Measurements from ENCODE around the gene PIK3R1.

The PIK3R1 gene

GRCh38 chr5:68215208-68215897 lies at the start of gene PIK3R1:
PIK3R1 (plus strand) TSS chr5:68215756; CDS start chr5:68226676, 10,920 bp downstream.
- Histone ChIP-seq H3K9ac (ENCODE audit: low read length) (peak within 1 kb of the TSS; percentile 90), H3K36me3 (ENCODE audit: control insufficient read depth, insufficient read depth, low read length) (no peaks in the 10 kb centered on the region), H3K9me3 (ENCODE audit: control insufficient read depth, low read length) (no peaks in the 10 kb centered on the region), H3K4me3 (ENCODE audit: low read length) (peak within 1 kb of the TSS; percentile 61), H3K27me3 (ENCODE audit: control insufficient read depth, insufficient read depth, low read length) (no peaks in the 10 kb centered on the region), H3K4me1 (ENCODE audit: control insufficient read depth, insufficient read depth, low read length) (peaks cover 6% of the 10 kb centered on the region)

DNA sequence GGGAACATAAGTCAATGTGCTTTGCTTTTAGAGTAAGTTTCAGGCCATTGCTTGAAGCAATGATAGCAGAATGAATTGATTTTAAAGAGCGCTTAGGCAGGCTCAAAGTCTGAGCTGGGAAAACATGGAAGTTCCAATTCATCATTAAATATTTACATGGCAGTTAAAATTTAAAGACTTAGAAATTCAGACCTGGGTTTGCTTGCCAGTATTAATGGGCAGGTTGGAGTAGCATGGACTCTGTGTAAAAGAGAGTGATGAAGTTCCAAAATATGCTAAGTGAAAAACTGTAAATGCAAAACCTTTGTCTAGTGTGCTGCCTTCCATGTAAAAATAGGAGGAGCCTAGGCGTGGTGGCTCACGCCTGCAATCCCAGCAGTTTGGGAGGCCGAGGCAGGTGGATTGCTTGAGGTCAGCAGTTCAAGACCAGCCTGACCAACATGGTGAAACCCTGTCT lies 48.3 kb upstream of the PIK3R1 start:
- Histone ChIP-seq H3K4me1 (ENCODE audit: control insufficient read depth, insufficient read depth, low read length) (no peaks in the 10 kb centered on the region), H3K36me3 (ENCODE audit: control insufficient read depth, insufficient read depth, low read length) (no peaks in the 10 kb centered on the region), H3K27me3 (ENCODE audit: control insufficient read depth, insufficient read depth, low read length) (no peaks in the 10 kb centered on the region), H3K4me3 (ENCODE audit: low read length) (no peak overlapping the region), H3K9ac (ENCODE audit: low read length) (no peak overlapping the region), H3K9me3 (ENCODE audit: control insufficient read depth, low read length) (no peaks in the 10 kb centered on the region)

DNA sequence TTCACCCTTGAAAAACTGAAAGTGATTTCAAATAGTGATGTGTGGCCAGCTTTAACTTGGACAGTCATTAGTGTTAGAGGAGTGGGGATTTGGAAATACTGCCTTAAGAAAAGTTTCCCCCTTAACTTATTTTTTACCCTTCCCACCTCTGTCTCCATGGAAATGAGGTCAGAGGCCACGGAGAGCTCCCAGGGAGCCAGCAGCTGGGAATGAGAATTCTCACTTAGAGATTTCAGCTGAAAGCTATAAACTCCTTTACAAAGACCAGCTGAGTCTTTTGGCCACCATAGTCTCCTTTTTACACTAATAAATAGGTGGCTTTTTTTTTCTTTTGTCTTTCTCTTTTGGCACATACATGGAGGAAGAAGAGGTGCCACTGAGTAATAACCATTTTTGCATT lies 45.7 kb upstream of the PIK3R1 start:
- no peak overlapping the region for H3K4me3 ChIP-seq (ENCODE audit: low read length)
- H3K9ac ChIP-seq (ENCODE audit: low read length): no peak overlapping the region
- no peaks in the 10 kb centered on the region for H3K36me3 ChIP-seq (ENCODE audit: control insufficient read depth, insufficient read depth, low read length)
- no peaks in the 10 kb centered on the region for H3K9me3 ChIP-seq (ENCODE audit: control insufficient read depth, low read length)
- no peaks in the 10 kb centered on the region for H3K4me1 ChIP-seq (ENCODE audit: control insufficient read depth, insufficient read depth, low read length)
- no peaks in the 10 kb centered on the region for H3K27me3 ChIP-seq (ENCODE audit: control insufficient read depth, insufficient read depth, low read length)

GRCh38 chr5:68170826-68171558 lies 44.6 kb upstream of the PIK3R1 start:
- no peak overlapping the region for H3K9ac ChIP-seq (ENCODE audit: low read length)
- no peaks in the 10 kb centered on the region for H3K36me3 ChIP-seq (ENCODE audit: control insufficient read depth, insufficient read depth, low read length)
- no peak overlapping the region for H3K4me3 ChIP-seq (ENCODE audit: low read length)
- H3K9me3 ChIP-seq (ENCODE audit: control insufficient read depth, low read length): no peaks in the 10 kb centered on the region
- H3K4me1 ChIP-seq (ENCODE audit: control insufficient read depth, insufficient read depth, low read length): no peaks in the 10 kb centered on the region
- H3K27me3 ChIP-seq (ENCODE audit: control insufficient read depth, insufficient read depth, low read length): no peaks in the 10 kb centered on the region

GRCh38 chr5:68172314-68172713 lies 43.2 kb upstream of the PIK3R1 start:
- Histone ChIP-seq H3K9ac (ENCODE audit: low read length) (no peak overlapping the region), H3K36me3 (ENCODE audit: control insufficient read depth, insufficient read depth, low read length) (no peaks in the 10 kb centered on the region), H3K27me3 (ENCODE audit: control insufficient read depth, insufficient read depth, low read length) (no peaks in the 10 kb centered on the region), H3K4me1 (ENCODE audit: control insufficient read depth, insufficient read depth, low read length) (no peaks in the 10 kb centered on the region), H3K4me3 (ENCODE audit: low read length) (no peak overlapping the region), H3K9me3 (ENCODE audit: control insufficient read depth, low read length) (no peaks in the 10 kb centered on the region)

DNA sequence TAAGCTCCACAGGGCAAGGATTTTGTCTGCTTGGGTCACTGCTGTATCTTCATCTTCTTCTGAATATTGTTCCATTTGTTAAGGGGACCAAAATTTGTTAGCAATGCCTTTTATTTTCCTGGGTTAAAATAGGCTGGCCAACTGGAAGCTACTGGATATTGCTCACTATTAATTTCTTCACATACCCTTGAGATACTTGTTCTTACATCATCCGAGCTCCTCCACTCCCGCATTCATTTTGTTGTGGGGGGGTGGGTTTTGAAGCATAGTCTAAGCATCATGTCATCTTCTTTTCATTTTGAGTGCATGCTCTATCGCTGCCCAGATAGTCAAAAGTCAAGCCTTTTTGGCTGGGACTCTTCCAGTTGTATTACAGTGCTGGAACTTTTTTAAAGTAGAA lies 42.5 kb upstream of the PIK3R1 start:
- Histone ChIP-seq H3K4me1 (ENCODE audit: control insufficient read depth, insufficient read depth, low read length) (no peaks in the 10 kb centered on the region), H3K4me3 (ENCODE audit: low read length) (no peak overlapping the region), H3K9ac (ENCODE audit: low read length) (no peak overlapping the region), H3K9me3 (ENCODE audit: control insufficient read depth, low read length) (no peaks in the 10 kb centered on the region), H3K36me3 (ENCODE audit: control insufficient read depth, insufficient read depth, low read length) (no peaks in the 10 kb centered on the region), H3K27me3 (ENCODE audit: control insufficient read depth, insufficient read depth, low read length) (no peaks in the 10 kb centered on the region)

DNA sequence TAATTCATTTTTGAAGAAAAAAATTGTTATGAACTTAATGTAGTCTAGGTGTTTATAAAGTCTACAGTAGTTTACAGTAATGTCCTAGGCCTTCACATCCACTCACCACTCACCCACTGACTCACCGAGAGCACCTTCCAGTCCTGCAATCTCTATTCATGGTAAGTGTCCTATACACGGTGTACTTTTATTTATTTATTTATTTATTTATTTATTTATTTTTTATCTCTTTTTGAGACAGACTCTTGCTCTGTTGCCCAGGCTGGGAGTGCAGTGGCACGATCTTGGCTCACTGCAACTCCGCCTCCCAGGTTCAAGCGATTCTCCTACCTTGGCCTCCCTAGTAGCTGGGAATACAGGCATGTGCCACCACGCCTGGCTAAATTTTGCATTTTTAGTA lies 39.3 kb upstream of the PIK3R1 start:
- Histone ChIP-seq H3K4me1 (ENCODE audit: control insufficient read depth, insufficient read depth, low read length) (no peaks in the 10 kb centered on the region), H3K4me3 (ENCODE audit: low read length) (no peak overlapping the region), H3K9ac (ENCODE audit: low read length) (no peak overlapping the region), H3K27me3 (ENCODE audit: control insufficient read depth, insufficient read depth, low read length) (no peaks in the 10 kb centered on the region), H3K9me3 (ENCODE audit: control insufficient read depth, low read length) (no peaks in the 10 kb centered on the region), H3K36me3 (ENCODE audit: control insufficient read depth, insufficient read depth, low read length) (no peaks in the 10 kb centered on the region)

- no peaks in the 10 kb centered on the region for H3K9me3 ChIP-seq (ENCODE audit: control insufficient read depth, low read length)
- H3K4me3 ChIP-seq (ENCODE audit: low read length): no peak overlapping the region
- H3K27me3 ChIP-seq (ENCODE audit: control insufficient read depth, insufficient read depth, low read length): no peaks in the 10 kb centered on the region
- H3K36me3 ChIP-seq (ENCODE audit: control insufficient read depth, insufficient read depth, low read length): no peaks in the 10 kb centered on the region
- no peak overlapping the region for H3K9ac ChIP-seq (ENCODE audit: low read length)
- H3K4me1 ChIP-seq (ENCODE audit: control insufficient read depth, insufficient read depth, low read length): no peaks in the 10 kb centered on the region
These were observed 38.6 kb upstream of the PIK3R1 start for GRCh38 chr5:68176802-68177479.

DNA sequence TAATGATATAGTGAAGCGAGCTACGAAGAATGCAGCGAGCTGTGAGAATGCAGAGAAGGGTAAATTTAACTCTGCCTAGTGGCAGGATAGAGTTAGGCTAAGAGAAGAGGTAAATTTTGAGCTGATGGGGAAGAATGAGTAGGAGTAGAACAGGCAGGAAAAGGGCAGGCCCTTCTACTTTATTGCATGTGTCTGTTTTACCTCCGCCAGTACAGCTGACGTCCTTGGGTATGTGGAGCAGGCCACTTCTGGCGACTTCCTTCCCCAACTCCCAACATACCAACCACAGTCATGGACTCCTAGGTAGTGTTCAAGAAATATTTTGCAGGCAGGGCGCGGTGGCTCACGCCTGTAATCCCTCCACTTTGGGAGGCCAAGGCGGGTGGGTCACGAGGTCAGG lies 37.9 kb upstream of the PIK3R1 start:
- Histone ChIP-seq H3K9ac (ENCODE audit: low read length) (no peak overlapping the region), H3K4me1 (ENCODE audit: control insufficient read depth, insufficient read depth, low read length) (no peaks in the 10 kb centered on the region), H3K27me3 (ENCODE audit: control insufficient read depth, insufficient read depth, low read length) (no peaks in the 10 kb centered on the region), H3K4me3 (ENCODE audit: low read length) (no peak overlapping the region), H3K9me3 (ENCODE audit: control insufficient read depth, low read length) (no peaks in the 10 kb centered on the region), H3K36me3 (ENCODE audit: control insufficient read depth, insufficient read depth, low read length) (no peaks in the 10 kb centered on the region)

GRCh38 chr5:68178579-68178978 lies 37.0 kb upstream of the PIK3R1 start:
- Histone ChIP-seq H3K36me3 (ENCODE audit: control insufficient read depth, insufficient read depth, low read length) (no peaks in the 10 kb centered on the region), H3K4me1 (ENCODE audit: control insufficient read depth, insufficient read depth, low read length) (no peaks in the 10 kb centered on the region), H3K4me3 (ENCODE audit: low read length) (no peak overlapping the region), H3K9ac (ENCODE audit: low read length) (no peak overlapping the region), H3K9me3 (ENCODE audit: control insufficient read depth, low read length) (no peaks in the 10 kb centered on the region), H3K27me3 (ENCODE audit: control insufficient read depth, insufficient read depth, low read length) (no peaks in the 10 kb centered on the region)

DNA sequence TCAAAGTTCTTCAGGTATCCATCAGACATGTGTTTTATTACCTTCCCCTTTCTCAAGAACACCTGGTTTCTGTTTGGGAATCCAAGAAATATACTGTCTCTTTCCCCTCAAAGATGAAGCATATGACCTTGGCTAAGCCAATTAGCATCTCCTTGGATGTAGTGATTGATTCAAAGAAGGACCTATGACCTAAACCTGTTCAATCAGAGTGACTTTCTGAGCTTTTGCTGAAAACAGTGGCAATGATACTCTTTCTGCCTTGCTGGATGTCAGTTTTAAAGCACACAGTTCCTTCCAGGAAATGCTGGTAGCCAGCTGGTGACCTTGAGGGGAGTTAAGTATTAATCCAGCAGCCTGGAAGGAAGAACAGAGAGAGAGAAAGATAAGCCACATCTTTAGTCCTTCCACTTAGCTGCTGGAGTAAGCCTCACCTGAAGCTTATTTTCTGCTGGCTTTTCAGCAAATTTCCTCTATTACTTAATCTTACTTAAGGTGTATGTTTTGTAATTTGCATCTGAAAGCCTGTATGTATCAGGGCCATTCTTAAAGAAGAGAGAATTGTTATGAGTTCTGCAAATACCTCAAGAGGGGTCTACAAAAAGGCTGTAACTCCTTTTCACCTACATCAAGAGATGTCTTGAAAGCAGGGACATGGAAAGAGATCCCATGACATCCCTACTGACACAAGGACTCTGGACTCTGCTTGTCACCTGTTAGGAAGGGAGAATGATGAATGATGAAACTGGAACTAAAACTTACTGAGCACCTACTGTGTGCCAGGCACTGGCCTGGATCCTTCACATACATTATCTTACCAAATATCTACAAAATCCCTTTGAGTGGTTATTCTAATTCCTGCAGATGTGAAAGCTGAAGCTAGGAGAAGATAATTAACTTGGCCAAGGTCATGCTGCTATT lies 35.2 kb upstream of the PIK3R1 start:
- Histone ChIP-seq H3K9ac (ENCODE audit: low read length) (no peak overlapping the region), H3K4me1 (ENCODE audit: control insufficient read depth, insufficient read depth, low read length) (no peaks in the 10 kb centered on the region), H3K27me3 (ENCODE audit: control insufficient read depth, insufficient read depth, low read length) (no peaks in the 10 kb centered on the region), H3K4me3 (ENCODE audit: low read length) (no peak overlapping the region), H3K36me3 (ENCODE audit: control insufficient read depth, insufficient read depth, low read length) (no peaks in the 10 kb centered on the region), H3K9me3 (ENCODE audit: control insufficient read depth, low read length) (no peaks in the 10 kb centered on the region)

All from mucosa of stomach (tissue), 1 donor.